AG09319 (cell line): ENCODE measurements around the gene RSU1.

Source experiments
- DNase-seq: peaks from one replicate; pipeline ENCODE4 v3.0.0-alpha.2; 2010; ENCODE audit warnings: low read depth; ENCODE audit errors: extremely low read depth
- TF ChIP-seq, protein P1 (sequence below): IDR thresholded peaks from 2 replicates; pipeline ENCODE4 v1.5.1; 2011; ENCODE audit warnings: low read depth, mild to moderate bottlenecking, inconsistent platforms, low read length, moderate library complexity

RSU1 gene

DNA sequence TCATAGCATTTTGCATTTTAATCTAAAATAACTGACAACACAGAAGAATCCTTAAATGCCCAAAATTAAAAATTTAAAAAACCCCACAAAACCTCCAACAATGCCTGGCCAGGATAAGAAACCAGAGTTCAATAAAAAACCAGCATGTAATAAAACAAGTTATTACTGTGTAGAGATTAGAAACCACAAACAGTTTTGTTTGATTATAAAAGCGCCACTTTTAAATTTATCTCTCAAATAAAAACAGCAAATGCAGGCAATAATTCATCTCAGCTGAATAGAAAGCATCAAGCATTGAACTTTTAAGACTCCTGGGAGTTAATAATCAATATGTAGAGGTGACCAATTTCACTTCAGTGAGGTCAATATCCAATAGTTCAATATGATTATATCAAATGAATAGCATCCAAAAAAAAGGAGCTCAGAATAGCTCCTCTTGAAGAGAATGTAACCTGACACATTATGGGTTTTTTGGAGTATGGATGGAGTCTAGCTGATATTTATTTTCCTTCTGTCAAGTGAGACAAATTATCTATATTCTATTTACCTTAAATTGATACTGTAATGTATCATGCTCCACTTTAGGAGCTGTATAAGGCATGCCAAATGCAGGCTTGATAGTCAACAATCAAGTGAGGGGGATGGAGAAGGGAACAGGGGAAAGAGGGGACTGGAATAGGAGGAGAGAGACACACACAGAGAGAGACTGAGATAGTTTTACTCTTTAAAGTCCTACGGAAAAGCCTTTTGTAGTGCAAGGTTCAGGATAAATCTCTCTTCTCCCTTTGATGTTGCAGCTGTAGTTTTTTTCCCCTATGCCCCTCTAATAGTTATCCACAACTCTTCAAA lies 130.9 kb downstream of the RSU1 start:
- no peak for DNase-seq
- TF ChIP-seq, protein P1, sequence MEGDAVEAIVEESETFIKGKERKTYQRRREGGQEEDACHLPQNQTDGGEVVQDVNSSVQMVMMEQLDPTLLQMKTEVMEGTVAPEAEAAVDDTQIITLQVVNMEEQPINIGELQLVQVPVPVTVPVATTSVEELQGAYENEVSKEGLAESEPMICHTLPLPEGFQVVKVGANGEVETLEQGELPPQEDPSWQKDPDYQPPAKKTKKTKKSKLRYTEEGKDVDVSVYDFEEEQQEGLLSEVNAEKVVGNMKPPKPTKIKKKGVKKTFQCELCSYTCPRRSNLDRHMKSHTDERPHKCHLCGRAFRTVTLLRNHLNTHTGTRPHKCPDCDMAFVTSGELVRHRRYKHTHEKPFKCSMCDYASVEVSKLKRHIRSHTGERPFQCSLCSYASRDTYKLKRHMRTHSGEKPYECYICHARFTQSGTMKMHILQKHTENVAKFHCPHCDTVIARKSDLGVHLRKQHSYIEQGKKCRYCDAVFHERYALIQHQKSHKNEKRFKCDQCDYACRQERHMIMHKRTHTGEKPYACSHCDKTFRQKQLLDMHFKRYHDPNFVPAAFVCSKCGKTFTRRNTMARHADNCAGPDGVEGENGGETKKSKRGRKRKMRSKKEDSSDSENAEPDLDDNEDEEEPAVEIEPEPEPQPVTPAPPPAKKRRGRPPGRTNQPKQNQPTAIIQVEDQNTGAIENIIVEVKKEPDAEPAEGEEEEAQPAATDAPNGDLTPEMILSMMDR = no peak

DNA sequence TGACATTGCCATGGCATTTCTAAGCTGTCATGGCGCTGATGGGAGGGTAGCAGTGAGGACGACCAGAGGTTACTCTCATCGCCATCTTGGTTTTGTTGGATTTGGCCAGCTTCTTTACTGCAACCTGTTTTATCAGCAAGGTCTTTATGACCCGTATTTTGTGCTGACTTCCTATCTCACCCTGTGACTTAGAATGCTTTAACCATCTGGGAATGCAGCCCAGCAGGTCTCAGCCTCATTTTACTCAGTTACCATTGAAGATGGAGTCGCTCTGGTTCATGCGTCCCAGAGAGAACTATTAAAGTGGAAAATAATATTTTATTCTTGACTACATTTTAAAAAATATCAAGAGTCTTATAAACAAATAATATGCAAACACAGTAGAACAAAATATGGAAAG lies 131.7 kb downstream of the RSU1 start:
- DNase-seq = no peak
- TF ChIP-seq, protein P1 = no peak

DNA sequence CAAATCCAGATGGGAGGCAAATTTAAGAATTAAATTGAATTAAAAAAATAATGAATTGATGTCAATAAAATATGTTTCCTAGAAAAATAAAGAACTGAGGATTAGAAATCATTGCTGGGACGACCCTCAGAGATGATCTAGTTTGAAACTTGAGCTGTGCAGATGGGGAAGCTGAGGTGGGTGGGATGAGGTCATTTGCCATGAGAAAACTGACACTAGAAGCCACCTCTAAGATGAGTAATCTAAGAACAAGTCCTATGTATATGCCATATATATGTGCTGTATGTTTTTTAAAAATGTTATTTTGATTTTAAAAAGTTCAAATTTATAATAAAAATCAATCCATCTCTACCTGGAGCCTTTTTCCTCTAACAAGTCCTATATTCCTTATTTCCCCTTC lies 135.7 kb downstream of the RSU1 start:
- DNase-seq = no peak
- TF ChIP-seq, protein P1 = no peak

DNA sequence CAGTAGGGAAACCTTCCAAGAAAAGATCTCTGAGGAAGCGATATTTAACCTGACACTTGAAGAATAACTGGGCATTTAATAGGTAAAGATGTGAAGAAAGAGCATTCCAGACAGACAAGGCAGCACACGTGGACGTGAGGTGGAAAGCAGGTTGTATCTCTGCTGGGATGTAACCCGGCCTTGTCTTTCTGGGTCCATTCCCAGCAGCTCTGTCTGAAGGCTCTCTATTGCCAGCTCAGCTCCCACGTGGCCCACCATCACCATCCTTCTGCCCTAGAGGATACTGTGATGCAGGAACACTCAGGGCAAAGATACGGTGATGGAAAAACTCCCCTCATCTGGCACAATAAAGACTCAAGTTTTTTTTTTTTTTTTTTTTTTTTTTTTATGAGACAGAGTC lies 137.7 kb downstream of the RSU1 start:
- DNase-seq = no peak
- TF ChIP-seq, protein P1 = no peak

DNA sequence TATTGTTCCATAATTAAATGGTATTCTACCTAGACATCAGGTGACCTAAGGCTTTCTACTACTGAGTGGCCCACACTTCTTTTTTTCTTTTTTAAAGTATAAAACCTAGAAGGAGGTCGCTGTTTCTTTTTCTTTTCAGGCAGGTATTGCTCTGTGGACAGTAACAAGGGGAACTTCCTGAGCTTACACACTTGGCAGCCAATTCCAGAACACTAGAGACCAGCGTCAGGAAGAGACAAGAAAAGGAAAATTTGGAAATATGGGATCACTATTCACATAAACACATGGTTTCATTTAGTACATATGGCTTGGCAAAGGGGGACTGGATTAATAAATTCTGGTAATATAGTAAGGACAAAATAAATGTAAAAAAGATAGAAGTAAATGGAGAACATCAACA lies 141.9 kb downstream of the RSU1 start:
- TF ChIP-seq, protein P1 = no peak
- no peak for DNase-seq

DNA sequence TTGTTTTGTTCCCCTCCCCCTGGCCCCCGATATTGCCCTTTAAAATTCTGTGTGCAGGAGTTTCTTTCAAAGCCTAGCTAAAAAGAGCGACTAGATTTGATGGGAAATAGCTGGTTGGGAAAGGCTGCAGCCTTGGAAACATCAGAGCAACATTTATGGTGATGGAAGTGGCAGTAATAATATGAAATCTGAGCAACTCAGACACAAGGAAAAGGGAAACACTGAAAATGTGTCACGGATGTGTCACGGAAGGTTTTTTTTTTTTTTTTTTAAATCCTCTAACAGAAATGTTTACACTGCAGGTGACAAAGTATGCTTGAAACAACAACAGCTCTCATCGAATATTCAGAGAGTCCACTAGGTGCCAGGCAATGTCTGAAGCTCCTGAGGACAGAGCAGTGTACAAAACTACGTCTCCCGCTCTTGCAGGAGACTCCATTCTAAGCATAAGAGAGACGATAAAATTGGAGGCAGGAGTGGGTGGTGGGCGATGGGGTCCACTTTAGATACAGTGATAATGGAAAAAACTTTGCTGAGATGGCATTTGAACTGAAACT lies 143.0 kb downstream of the RSU1 start:
- TF ChIP-seq, protein P1 = no peak
- no peak for DNase-seq

DNA sequence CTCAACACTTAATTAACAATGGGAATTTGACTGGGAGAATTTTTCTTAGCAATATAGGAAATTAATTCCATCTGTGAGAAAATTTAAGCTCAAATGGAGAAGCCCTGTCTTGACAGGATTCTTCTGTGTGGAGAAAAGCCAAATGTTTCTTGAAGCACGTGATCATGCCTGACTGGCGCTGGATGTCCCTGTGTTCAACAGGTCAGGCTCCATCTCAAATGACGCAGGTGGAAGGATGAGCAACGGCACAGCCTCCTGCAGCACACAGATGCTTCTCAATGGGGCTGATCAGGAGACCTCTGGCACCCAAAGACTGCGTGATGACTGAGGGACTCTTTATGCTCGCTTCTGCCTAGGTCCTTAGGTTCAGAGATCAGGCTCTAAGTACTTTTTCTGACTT lies 143.8 kb downstream of the RSU1 start:
- TF ChIP-seq, protein P1 = no peak
- DNase-seq = no peak
